ENCODE measurements around the gene PKDCC. TPM values are rescaled to one million over a fixed set of nuclear protein-coding genes. Genes with fewer than 3 reads are reported as not detected.
A peak's percentile ranks its signal among the peaks of the same experiment; 100 is the strongest.

The PKDCC gene
- total and polyA plus RNA-seq, 2 of the 13 experiments (the other 11 are each of a cell fraction or from before 2014, with no cell fraction given), result 52.6 to 58.8 TPM

DNA sequence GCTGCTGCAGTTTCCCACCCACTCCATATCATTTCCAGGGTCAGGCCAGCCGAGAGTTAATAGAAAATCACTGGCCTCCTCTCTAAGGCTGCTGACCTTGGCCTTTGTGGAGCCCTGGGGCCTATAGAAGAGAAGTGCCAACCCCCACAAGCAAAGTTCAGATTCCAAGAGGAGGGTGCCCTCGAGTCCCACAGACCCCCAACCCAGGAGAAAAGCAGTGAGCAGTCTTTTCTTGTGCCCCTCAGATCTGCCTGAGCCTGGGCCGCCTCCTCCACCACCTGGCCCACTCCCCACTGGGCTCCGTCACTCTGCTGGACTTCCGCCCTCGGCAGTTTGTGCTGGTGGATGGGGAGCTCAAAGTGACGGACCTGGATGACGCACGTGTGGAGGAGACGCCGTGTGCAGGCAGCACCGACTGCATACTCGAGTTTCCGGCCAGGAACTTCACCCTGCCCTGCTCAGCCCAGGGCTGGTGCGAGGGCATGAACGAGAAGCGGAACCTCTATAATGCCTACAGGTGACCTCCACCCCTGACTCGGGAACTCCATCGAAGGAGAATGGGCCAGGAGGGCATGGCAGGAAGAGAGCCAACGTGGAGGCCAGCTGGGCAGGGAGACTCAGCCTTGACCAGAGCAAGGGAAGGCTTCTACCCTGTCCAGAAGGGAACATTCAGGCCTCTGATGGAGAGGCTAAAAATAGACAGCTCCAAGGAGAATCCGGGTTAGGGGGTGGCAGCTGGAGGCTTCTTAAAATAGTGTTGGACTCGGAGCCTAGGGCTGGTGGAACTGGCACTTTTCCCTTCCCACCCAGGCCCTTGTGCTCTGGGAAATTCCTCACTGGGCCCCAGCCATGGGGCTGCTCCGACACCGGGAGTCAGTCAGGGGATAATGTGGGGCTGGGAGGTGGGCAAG is 6.2 kb downstream of the PKDCC start (continued):
- no peak for TF ChIP-seq POGZ (CRISPR knock-in tag; IDR thresholded peaks at IDR 0.05)
- peak; percentile 76 for TF ChIP-seq KDM2A (CRISPR knock-in tag; IDR thresholded peaks at IDR 0.05; ENCODE audit: borderline replicate concordance, low read depth)
- TF ChIP-seq EED (CRISPR knock-in tag; IDR thresholded peaks at IDR 0.05), result no peak
- 0 out of 2 replicates have a peak, but pooled peaks have one; percentile 54 for TF ChIP-seq ATRX (CRISPR knock-in tag; IDR thresholded peaks at IDR 0.05; ENCODE audit: borderline replicate concordance)
- no peak for TF ChIP-seq PCBP1 (IDR thresholded peaks at IDR 0.05; ENCODE audit: borderline replicate concordance, low read depth, low read length)
- 0 out of 2 replicates have a peak, but pooled peaks have one; percentile 15 for TF ChIP-seq ZNF556 (CRISPR knock-in tag; IDR thresholded peaks at IDR 0.05; ENCODE audit: borderline replicate concordance)
- no peak for TF ChIP-seq SATB2 (CRISPR knock-in tag; IDR thresholded peaks at IDR 0.05)
- peak; percentile 53 for TF ChIP-seq FOXA3 (CRISPR knock-in tag; IDR thresholded peaks at IDR 0.05)
- TF ChIP-seq, protein P1, sequence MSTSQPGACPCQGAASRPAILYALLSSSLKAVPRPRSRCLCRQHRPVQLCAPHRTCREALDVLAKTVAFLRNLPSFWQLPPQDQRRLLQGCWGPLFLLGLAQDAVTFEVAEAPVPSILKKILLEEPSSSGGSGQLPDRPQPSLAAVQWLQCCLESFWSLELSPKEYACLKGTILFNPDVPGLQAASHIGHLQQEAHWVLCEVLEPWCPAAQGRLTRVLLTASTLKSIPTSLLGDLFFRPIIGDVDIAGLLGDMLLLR (CRISPR knock-in tag; IDR thresholded peaks at IDR 0.05), result no peak; the same call in 1 of the 2 replicates
- no peak for TF ChIP-seq ZNF550 (CRISPR knock-in tag; IDR thresholded peaks at IDR 0.05; ENCODE audit: borderline replicate concordance)
- no peak for TF ChIP-seq HNRNPUL1 (IDR thresholded peaks at IDR 0.05; ENCODE audit: low read depth, low read length)
- peak; percentile 37 to 79 for TF ChIP-seq NR2F1 (CRISPR knock-in tag; IDR thresholded peaks at IDR 0.05)
- TF ChIP-seq ZNF235 (CRISPR knock-in tag; IDR thresholded peaks at IDR 0.05; ENCODE audit: borderline replicate concordance), result no peak
- 0 out of 2 replicates have a peak, but pooled peaks have one; percentile 32 for TF ChIP-seq ERF (CRISPR knock-in tag; IDR thresholded peaks at IDR 0.05)
- no peak for TF ChIP-seq ZNF354B (CRISPR knock-in tag; IDR thresholded peaks at IDR 0.05)
- peak; percentile 99 for TF ChIP-seq GFI1 (CRISPR knock-in tag; IDR thresholded peaks at IDR 0.05; ENCODE audit: borderline replicate concordance)
- TF ChIP-seq, protein P2, sequence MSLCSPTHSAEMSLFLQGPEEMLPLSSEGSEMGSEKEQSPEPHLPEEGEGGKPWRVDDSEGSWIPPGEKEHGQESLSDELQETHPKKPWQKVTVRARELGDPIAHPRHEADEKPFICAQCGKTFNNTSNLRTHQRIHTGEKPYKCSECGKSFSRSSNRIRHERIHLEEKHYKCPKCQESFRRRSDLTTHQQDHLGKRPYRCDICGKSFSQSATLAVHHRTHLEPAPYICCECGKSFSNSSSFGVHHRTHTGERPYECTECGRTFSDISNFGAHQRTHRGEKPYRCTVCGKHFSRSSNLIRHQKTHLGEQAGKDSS (CRISPR knock-in tag; IDR thresholded peaks at IDR 0.05; ENCODE audit: borderline replicate concordance, low read depth), result no peak
- peak; percentile 83 for TF ChIP-seq HNF4G (IDR thresholded peaks at IDR 0.05; ENCODE audit: borderline replicate concordance, low read depth, low read length)
- TF ChIP-seq HNF4G (CRISPR knock-in tag; IDR thresholded peaks at IDR 0.05; ENCODE audit: borderline replicate concordance, low read depth), result no peak
- no peak for TF ChIP-seq ZNF460 (CRISPR knock-in tag; IDR thresholded peaks at IDR 0.05; ENCODE audit: borderline replicate concordance)
- no peak for TF ChIP-seq ISX (CRISPR knock-in tag; conservative IDR thresholded peaks at IDR 0.05)
- TF ChIP-seq, protein P3, sequence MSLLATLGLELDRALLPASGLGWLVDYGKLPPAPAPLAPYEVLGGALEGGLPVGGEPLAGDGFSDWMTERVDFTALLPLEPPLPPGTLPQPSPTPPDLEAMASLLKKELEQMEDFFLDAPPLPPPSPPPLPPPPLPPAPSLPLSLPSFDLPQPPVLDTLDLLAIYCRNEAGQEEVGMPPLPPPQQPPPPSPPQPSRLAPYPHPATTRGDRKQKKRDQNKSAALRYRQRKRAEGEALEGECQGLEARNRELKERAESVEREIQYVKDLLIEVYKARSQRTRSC (CRISPR knock-in tag; IDR thresholded peaks at IDR 0.05; ENCODE audit: low read depth), result no peak
- peak; percentile 63; the same call in 1 of the 2 replicates for TF ChIP-seq GATAD1 (CRISPR knock-in tag; IDR thresholded peaks at IDR 0.05)
- TF ChIP-seq, protein P4, sequence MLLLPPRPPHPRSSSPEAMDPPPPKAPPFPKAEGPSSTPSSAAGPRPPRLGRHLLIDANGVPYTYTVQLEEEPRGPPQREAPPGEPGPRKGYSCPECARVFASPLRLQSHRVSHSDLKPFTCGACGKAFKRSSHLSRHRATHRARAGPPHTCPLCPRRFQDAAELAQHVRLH (CRISPR knock-in tag; IDR thresholded peaks at IDR 0.05; ENCODE audit: borderline replicate concordance, low read depth), result peak; percentile 44; the same call in 1 of the 2 replicates
- TF ChIP-seq NR2C2 (CRISPR knock-in tag; IDR thresholded peaks at IDR 0.05; ENCODE audit: borderline replicate concordance), result no peak; the same call in 1 of the 2 replicates

All from HepG2 (cell line).